OCI-LY3 (cell line): ENCODE results near the gene PNLIPRP3.

Source experiments
- H2AFZ ChIP-seq: fragments of 200-600, 300-600 bp; shearing (Covaris generic); 2 replicates; pipeline ENCODE4 v1.6.0; 2014; ENCODE audit warnings: antibody characterized with exemption, low read depth, low read length
- H3K27ac ChIP-seq: fragments of 200-600, 300-600 bp; sonication (generic); 2 replicates; pipeline ENCODE4 v1.5.1; 2014; ENCODE audit warnings: mild to moderate bottlenecking, low read length, moderate library complexity, mixed read lengths
- H3K27me3 ChIP-seq: fragments of 200-600, 300-600 bp; sonication (generic); 2 replicates; pipeline ENCODE4 v1.6.1; 2014; ENCODE audit warnings: low read depth, low read length, mixed read lengths
- H3K36me3 ChIP-seq: fragments of 200-600, 300-600 bp; sonication (generic); replicated peaks from 2 replicates; pipeline ENCODE3; 2014; ENCODE audit warnings: low read depth, low read length, mixed read lengths
- H3K4me1 ChIP-seq: fragments of 300-600, 200-600 bp; sonication (generic); 2 replicates; pipeline ENCODE4 v1.6.1; 2014; ENCODE audit warnings: low read length, mixed read lengths
- H3K4me2 ChIP-seq: fragments of 200-600, 300-600 bp; sonication (generic); 2 replicates; pipeline ENCODE4 v1.6.1; 2014; ENCODE audit warnings: low read length, mixed read lengths
- H3K4me3 ChIP-seq: fragments of 300-600, 200-600 bp; sonication (generic); 2 replicates; pipeline ENCODE4 v1.5.1; 2014; ENCODE audit warnings: antibody characterized with exemption, mild to moderate bottlenecking, low read length, moderate library complexity
- H3K79me2 ChIP-seq: fragments of 300-600, 200-600 bp; shearing (Covaris generic); 2 replicates; pipeline ENCODE4 v1.6.1; 2014; ENCODE audit warnings: mild to moderate bottlenecking, low read length, mixed read lengths
- H3K9ac ChIP-seq: fragments of 300-600, 200-600 bp; shearing (Covaris generic); 2 replicates; pipeline ENCODE4 v1.6.0; 2014; ENCODE audit warnings: mild to moderate bottlenecking, low read length, moderate library complexity
- H3K9me3 ChIP-seq: fragments of 200-600, 300-600 bp; shearing (Covaris generic); 2 replicates; pipeline ENCODE4 v1.6.1; 2014; ENCODE audit warnings: low read length, mixed read lengths; ENCODE audit not compliant: insufficient read depth
- H4K20me1 ChIP-seq: fragments of 200-600, 300-600 bp; sonication (generic); 2 replicates; pipeline ENCODE4 v1.6.1; 2016; ENCODE audit warnings: low read length, mixed read lengths; ENCODE audit not compliant: insufficient read depth
- CTCF ChIP-seq: fragments of 200-600, 300-600 bp; sonication (generic); IDR thresholded peaks from 2 replicates; pipeline ENCODE4 v1.5.1; 2014; ENCODE audit warnings: antibody characterized with exemption, low read length, low read depth
- EZH2phosphoT487 ChIP-seq: fragments of 200-600 bp; shearing (Covaris generic); IDR thresholded peaks from 2 replicates; pipeline ENCODE4 v1.6.1; 2018; ENCODE audit warnings: antibody characterized with exemption, mixed run types, low read depth

The PNLIPRP3 gene

GRCh38 chr10:116510565-116510964, 82.9 kb downstream of the PNLIPRP3 start:
- Histone ChIP-seq H3K4me2 (no peak overlapping the region), H2AFZ (no peak overlapping the region), H3K4me1 (no peaks in the 10 kb centered on the region), H3K4me3 (no peak overlapping the region), H3K27ac (no peak overlapping the region), H3K27me3 (no peaks in the 10 kb centered on the region), H4K20me1 (no peaks in the 10 kb centered on the region), H3K9ac (no peak overlapping the region), H3K79me2 (no peaks in the 10 kb centered on the region), H3K36me3 (no peaks in the 10 kb centered on the region), H3K9me3 (no peaks in the 10 kb centered on the region)
- no peak for TF ChIP-seq EZH2phosphoT487
- TF ChIP-seq CTCF, result no peak

DNA sequence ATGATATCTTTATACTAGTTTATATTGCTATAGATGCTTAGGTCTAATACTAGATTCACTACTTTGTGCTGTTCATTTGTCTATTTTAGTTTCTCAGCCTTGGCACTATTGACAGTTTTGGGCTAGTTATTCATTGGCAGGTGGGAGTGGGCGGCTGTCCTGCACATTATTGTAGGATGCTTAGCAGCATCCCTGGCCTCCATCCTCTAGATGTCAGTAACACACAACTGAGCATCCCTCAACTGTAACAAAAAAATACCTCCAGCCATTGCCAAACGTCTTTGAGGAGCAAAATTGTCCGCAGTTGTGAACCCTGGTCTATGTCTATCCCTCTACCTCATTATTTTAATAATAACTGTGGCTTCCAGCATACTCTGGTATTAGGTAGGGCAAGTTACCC, 83.7 kb downstream of the PNLIPRP3 start:
- Histone ChIP-seq H3K9ac (no peak overlapping the region), H2AFZ (no peak overlapping the region), H3K36me3 (no peaks in the 10 kb centered on the region), H4K20me1 (no peaks in the 10 kb centered on the region), H3K9me3 (no peaks in the 10 kb centered on the region), H3K27ac (no peak overlapping the region), H3K4me2 (no peak overlapping the region), H3K4me3 (no peak overlapping the region), H3K79me2 (no peaks in the 10 kb centered on the region), H3K27me3 (no peaks in the 10 kb centered on the region), H3K4me1 (no peaks in the 10 kb centered on the region)
- no peak for TF ChIP-seq EZH2phosphoT487
- TF ChIP-seq CTCF, result no peak

- no peak overlapping the region for H3K9ac ChIP-seq
- no peak overlapping the region for H3K4me2 ChIP-seq
- TF ChIP-seq EZH2phosphoT487 (no peak), CTCF (peak; percentile 53)
- no peaks in the 10 kb centered on the region for H3K9me3 ChIP-seq
- no peak overlapping the region for H3K27ac ChIP-seq
- H3K36me3 ChIP-seq, result no peaks in the 10 kb centered on the region
- H3K4me1 ChIP-seq, result no peaks in the 10 kb centered on the region
- H2AFZ ChIP-seq, result no peak overlapping the region
- H3K27me3 ChIP-seq, result no peaks in the 10 kb centered on the region
- no peaks in the 10 kb centered on the region for H3K79me2 ChIP-seq
- H3K4me3 ChIP-seq, result no peak overlapping the region
- H4K20me1 ChIP-seq, result no peaks in the 10 kb centered on the region
These were observed 94.0 kb downstream of the PNLIPRP3 start for GRCh38 chr10:116521424-116522290.

DNA sequence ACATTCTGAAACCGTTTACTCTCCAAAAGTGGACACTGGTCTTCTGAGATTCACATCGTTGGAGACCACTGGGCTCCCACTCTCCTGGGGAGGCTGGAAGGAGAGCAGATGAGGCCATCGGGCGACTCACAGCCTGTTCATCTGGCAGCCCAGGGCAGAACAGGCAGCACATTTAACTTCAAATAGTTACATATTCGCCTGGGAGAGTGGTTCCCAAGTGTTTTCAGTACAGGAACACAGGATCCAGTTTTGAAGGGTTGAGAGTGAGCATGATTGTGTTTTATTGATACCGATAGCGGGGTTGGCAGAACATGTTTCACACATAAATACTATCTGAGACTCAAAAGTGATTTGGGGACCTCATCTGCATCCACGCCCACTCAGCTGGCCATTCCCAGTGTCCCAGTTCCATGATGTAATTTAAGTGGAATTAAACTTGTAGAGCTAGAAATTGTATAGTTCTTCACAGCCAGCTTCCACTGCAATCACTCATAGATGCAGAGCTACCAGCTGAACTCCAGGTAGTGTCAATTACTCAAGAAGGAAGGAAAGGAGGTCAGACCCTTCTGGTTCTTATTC, 95.2 kb downstream of the PNLIPRP3 start:
- Histone ChIP-seq H3K4me1 (no peaks in the 10 kb centered on the region), H2AFZ (no peak overlapping the region), H3K4me3 (no peak overlapping the region), H3K79me2 (no peaks in the 10 kb centered on the region), H3K27me3 (no peaks in the 10 kb centered on the region), H3K9ac (no peak overlapping the region), H3K9me3 (no peaks in the 10 kb centered on the region), H3K27ac (no peak overlapping the region), H4K20me1 (no peaks in the 10 kb centered on the region), H3K36me3 (no peaks in the 10 kb centered on the region), H3K4me2 (no peak overlapping the region)
- TF ChIP-seq CTCF (no peak), EZH2phosphoT487 (no peak)
